Activated CD4-positive, alpha-beta T cell treated with anti-CD3 and anti-CD28 coated beads, Interleukin-10, Interleukin-2, amounts not matched to agents 100 ng/mL and 50 ng/mL, durations not matched to agents 16 hours and 8 hours (primary cell): ENCODE data around the gene CELA2B.
A peak's percentile ranks its signal among the peaks of the same experiment; 100 is the strongest.

Experiments
- DNase-seq: peaks from one replicate; pipeline ENCODE4 v3.0.0-alpha.2; 2020

Gene CELA2B

GRCh38 chr1:15526490-15527339 is 50.8 kb downstream of the CELA2B start, which contains the start of gene DNAJC16:
Gene DNAJC16, plus strand, starts transcription at chr1:15526848. Its CDS starts 2,258 bp downstream, at chr1:15529106.
- DNase-seq = peak; percentile 100

- no peak for DNase-seq
Measured at GRCh38 chr1:15531003-15531402, 55.1 kb downstream of the CELA2B start.

- peak; percentile 68 for DNase-seq
Measured at GRCh38 chr1:15531682-15532081, 55.8 kb downstream of the CELA2B start.

- DNase-seq = no peak
Measured at GRCh38 chr1:15538771-15539170, 62.9 kb downstream of the CELA2B start.

- no peak for DNase-seq
Measured at GRCh38 chr1:15540186-15540585, 64.3 kb downstream of the CELA2B start.
